GM18867 (cell line): Measurements from ENCODE around the gene NMUR1.
A peak's percentile ranks its signal among the peaks of the same experiment; 100 is the strongest.

Experiments used
- ATAC-seq: cut with Tn5 transposase; IDR thresholded peaks from one replicate; pipeline ENCODE4 v1.9.1; 2021; ENCODE audit warnings: mild to moderate bottlenecking, moderate library complexity; ENCODE audit not compliant: unreplicated experiment

The NMUR1 gene

GRCh38 chr2:231554748-231555545 is 24.7 kb upstream of the NMUR1 start:
- ATAC-seq = no peak

- no peak for ATAC-seq
These were observed 24.1 kb upstream of the NMUR1 start for GRCh38 chr2:231554327-231554726.

GRCh38 chr2:231552752-231553151 is 22.5 kb upstream of the NMUR1 start:
- ATAC-seq = no peak

- no peak for ATAC-seq
These were observed 19.4 kb upstream of the NMUR1 start for GRCh38 chr2:231549446-231550239.

GRCh38 chr2:231548752-231549151 is 18.5 kb upstream of the NMUR1 start:
- ATAC-seq = no peak

- no peak for ATAC-seq
These were observed 17.3 kb upstream of the NMUR1 start for GRCh38 chr2:231547315-231548110.

GRCh38 chr2:231546014-231546715 is 15.9 kb upstream of the NMUR1 start:
- ATAC-seq = no peak

- ATAC-seq = peak; percentile 99
These were observed 15.1 kb upstream of the NMUR1 start for GRCh38 chr2:231545105-231545902.

- no peak for ATAC-seq
These were observed 11.9 kb upstream of the NMUR1 start for GRCh38 chr2:231542136-231542535.

GRCh38 chr2:231541645-231542044 is 11.4 kb upstream of the NMUR1 start:
- ATAC-seq = no peak

- no peak for ATAC-seq
These were observed 9.7 kb upstream of the NMUR1 start for GRCh38 chr2:231539991-231540390.

- ATAC-seq = no peak
These were observed 5.7 kb upstream of the NMUR1 start for GRCh38 chr2:231535961-231536360.

- ATAC-seq = no peak
These were observed 3.5 kb upstream of the NMUR1 start for GRCh38 chr2:231533777-231534125.

GRCh38 chr2:231533086-231533776 is 3.0 kb upstream of the NMUR1 start:
- no peak for ATAC-seq

- ATAC-seq = no peak
These were observed 2.5 kb upstream of the NMUR1 start for GRCh38 chr2:231532756-231533035.

GRCh38 chr2:231531883-231532755 is 1.9 kb upstream of the NMUR1 start:
- ATAC-seq = no peak

GRCh38 chr2:231531466-231531865 is 1.2 kb upstream of the NMUR1 start:
- no peak for ATAC-seq

GRCh38 chr2:231528636-231529030 is 1.6 kb downstream of the NMUR1 start:
- ATAC-seq = no peak
